Stimulated activated CD8-positive, alpha-beta memory T cell treated with anti-CD3 and anti-CD28 coated beads, Interleukin-15, amount 100 ng/mL, for 1 hour (primary cell): ENCODE data around the gene NKX3-2.

Experiments used
- DNase-seq: peaks from one replicate; pipeline ENCODE4 v3.0.0-alpha.2; 2020; ENCODE audit warnings: low read depth

NKX3-2 gene

GRCh38 chr4:13530823-13531624 is 13.3 kb downstream of the NKX3-2 start:
- DNase-seq, result no peak

GRCh38 chr4:13529128-13529919 is 15.0 kb downstream of the NKX3-2 start:
- no peak for DNase-seq

DNA sequence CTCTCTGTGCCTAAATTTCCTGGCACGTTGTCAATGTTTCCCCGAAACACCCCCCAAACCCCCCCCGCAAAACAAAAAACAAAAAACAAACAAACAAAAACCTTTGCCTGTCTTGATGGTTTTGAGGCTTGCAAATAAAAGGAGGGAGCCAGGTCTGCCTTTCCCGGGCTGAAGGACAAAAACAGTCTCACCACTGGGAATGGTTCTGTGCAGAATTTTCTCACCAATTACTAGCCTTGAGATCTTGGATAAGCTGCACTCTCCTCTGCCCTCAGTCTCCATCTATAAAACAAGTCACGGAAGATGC is 15.5 kb downstream of the NKX3-2 start:
- DNase-seq, result no peak

- no peak for DNase-seq
Observed at GRCh38 chr4:13527981-13528820, 16.1 kb downstream of the NKX3-2 start.

- DNase-seq, result no peak
Observed at GRCh38 chr4:13527192-13527980, 16.9 kb downstream of the NKX3-2 start.

DNA sequence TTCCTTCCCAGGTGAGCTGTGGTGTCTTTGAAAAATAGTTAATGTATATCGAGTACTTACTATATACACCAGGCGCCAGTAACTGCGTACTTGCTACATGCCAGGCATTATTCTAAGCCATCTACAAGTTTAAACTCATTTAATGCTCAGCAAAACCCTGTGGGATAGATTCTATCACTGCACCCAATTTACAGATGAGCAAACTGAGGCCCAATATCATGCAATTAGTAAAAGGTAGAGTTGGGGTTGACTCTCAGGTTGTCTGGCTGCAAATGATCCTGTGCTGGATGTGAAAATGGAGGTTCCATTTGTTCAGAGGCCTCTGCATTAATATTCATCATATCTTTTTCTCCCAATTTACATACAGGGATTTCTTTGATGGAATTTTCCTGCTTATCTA is 17.6 kb downstream of the NKX3-2 start:
- DNase-seq, result no peak

- DNase-seq, result no peak
Observed at GRCh38 chr4:13525606-13526281, 18.6 kb downstream of the NKX3-2 start.

DNA sequence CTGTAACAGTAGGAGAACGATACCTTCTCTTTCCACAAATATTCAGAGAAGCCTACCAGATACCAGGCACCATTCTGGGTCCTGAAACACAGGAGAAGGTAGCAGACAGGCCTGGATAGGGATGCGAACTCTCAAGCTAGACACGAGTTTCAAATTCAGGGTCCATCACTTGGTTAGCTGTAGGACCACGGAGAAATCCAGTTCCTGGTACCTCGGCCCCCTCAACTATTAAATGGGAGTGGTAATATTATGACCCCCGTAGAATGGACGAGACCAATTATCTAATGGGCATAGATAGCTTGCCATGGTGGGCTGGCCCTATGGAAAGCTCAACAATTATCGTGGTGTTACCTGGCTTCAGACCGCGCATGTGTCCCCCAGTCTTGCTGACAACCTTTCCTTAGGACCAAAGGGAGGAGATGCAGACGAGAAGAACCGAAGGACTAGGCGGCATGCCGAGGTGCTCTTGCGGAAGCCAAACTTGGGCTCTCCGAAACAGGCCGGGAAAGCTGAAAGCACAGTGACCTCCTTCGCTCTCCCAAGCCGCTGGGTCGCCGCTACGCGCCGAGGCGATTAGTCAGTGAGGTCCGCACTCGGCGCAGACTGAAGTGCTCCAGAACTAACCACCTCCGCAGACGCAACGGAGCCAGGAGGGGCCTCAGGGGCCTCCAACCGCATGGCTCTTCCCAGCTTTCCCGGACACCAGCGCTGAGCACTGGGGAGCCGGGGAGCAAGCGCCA is 19.6 kb downstream of the NKX3-2 start:
- no peak for DNase-seq

DNA sequence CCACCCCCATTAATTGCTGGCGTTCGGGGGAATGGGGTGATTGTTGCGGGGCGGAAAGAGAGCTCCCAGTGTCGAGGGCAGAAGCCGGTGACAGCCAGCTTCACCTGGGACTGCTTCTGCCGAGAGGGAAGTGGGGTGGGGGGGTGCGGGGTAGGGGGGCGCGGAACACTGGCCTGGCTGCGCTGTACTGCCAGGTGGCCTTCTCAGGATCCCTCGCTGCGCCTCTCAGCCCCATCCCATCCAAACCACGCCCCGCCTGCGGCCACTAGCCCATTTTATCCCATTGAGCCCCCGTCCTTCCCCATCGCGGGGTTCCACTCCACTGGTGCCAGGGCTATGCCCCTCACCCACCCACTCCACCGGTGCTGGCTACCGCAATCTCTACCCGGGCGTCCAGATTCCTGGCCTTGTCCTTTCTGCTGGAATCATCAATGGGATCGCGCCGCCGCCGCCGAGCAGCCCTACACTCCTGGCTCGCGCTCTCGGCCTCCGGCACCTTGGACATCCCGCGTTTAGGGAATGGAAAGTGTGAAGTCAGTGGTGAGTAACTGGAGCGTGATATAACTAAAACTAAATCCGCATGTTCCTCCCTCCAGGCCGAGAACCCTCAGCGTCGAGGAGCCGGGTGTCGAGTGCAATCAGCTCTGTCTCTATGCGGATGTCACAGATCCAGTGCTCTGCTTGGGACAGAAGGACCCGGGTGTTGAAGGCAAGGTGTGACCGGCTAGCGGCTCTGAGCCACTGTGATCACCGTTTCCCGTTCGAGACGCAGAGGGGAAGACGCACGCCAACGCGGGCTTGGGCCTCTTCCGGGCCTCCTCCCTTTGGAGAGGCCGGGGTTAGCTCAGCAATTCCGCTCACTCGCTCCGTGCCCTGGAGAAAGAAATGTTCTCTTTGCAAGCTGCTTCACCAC is 20.5 kb downstream of the NKX3-2 start:
- DNase-seq, result no peak

- DNase-seq, result no peak
Observed at GRCh38 chr4:13523105-13523477, 21.2 kb downstream of the NKX3-2 start.

DNA sequence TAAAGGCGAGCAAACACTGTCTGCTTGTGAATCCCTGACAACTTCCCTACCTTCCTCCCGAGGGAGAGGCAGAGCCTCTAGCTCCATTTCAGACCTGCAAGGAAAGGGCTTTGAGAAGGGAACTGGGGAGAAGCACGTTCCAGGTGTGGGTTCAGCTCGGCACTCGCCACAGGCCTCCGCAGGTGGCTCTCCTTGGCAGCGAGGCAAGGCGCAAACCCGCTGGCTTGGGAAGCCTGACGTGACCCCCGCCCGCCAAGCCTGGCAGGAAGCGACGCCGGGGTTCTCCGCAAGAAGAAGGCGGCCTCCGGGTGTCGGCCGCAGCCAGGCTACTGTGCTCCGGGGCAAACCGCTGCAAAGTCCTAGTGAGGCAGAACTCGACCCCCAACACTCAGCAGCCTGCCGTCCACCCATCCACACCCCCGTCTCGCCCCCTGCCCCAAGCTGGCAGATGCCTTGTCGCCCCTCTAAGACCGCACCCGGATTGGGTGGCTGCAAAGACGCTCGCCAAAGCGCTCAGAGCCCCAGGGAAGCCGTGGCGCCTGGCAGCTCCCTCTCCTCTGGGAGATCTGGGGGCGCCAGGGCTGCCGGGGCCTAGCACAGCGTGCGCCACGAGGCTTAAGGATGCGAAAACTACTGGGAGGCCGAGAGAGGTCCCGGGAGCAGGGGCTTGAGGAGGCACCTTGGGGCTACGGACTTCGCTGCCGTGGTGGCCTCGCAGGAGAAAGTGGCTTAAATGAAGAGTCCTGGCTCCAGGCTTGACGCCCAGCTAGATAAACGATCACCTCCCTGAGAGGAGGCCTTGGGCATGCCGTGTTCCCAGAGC is 21.8 kb downstream of the NKX3-2 start:
- DNase-seq, result no peak

DNA sequence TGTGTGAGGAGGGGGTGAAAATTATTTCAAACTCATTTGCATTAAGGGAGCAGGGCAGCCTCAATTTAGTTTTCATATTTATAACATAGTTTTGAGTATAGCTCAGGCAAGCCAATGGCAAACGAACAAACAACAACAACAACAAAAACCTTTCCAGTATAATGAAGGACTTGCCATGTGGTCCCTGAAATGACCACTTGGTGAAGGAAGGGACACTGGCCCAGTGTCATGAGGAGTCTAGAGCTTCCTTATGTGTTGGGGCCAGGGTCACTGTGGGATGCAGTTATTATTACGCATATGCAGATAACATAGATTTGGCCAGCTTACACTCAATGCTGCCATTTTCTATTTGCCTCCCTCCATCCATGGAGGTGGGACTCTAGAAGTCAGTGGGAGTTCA is 23.3 kb downstream of the NKX3-2 start:
- DNase-seq, result no peak

DNA sequence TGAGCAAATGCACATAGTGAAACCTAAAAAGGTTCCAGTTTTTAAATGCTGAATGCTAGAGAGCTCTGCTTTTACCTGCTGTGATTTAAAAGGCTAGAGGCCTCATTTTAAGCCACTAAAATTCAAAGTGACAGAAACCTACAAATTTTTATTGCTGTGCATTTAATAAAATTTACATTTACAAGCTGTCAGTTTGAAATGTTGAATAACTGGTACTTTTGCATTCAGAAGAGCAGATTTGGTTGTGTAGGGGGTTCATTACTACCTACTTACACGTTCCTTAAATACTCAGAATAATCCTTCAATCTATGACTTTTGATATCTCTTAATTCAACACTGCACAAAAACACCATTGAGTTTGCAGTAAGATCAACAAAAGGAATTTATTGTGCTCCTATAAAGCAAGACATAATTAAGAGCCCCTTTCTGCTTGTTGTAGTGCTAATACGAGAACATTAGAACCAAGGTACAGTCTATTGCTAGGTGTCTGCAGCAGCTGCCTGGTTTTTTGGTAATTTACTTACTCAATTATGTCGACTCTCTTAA is 27.9 kb downstream of the NKX3-2 start:
- no peak for DNase-seq

GRCh38 chr4:13515268-13515667 is 29.0 kb downstream of the NKX3-2 start:
- no peak for DNase-seq

DNA sequence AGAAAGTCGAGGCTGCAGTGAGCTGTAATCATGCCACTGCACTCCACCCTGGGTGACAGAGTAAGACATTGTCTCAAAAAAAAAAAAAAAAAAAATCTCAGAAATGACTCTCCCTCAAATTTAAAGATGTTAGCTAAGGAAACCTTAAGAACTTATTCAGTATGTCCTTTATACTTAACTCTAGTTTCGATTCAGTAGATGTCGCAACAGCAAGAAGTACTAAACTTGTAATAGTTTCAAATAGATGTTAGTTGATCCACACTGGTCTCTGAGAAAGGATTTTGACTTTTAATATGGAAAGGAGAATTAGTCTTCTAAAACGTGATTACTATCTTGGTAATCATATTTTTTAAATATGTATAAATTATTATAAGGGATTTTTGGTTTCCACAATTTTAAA is 29.6 kb downstream of the NKX3-2 start:
- DNase-seq, result no peak

GRCh38 chr4:13511101-13511500 is 33.2 kb downstream of the NKX3-2 start:
- no peak for DNase-seq

DNA sequence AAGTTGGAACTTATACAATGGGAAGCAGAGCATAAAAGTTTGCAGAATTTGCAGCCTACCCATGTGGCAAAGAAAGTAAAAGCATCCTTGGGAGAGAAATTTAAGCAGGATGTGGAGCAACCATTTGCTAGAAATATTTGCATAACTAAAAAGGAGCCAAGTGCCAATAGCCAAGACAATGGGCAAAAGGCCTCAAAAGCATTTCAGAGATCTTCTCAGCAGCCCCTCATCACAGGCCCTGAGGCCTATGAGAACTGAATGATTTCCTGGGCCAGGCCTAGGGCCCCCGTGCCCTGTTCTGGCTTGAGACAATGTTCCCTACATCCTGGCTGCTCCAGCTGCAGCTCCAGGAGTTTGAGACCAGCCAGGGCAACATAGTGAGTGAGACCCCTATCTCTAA is 34.9 kb downstream of the NKX3-2 start:
- DNase-seq, result no peak

GRCh38 chr4:13504374-13504773 is 39.9 kb downstream of the NKX3-2 start:
- DNase-seq, result no peak
